ENCODE measurements around the gene KRT31. TPM values are rescaled to one million over a fixed set of nuclear protein-coding genes. Genes with fewer than 3 reads are reported as not detected.
"Not testable (repeated sequence)": the region's sequence is repeated elsewhere in the genome, so short reads cannot be mapped to it uniquely, and the experiment has no call there.

The KRT31 gene
- total RNA-seq, 1 experiment from 2014 or later, result not detected

DNA sequence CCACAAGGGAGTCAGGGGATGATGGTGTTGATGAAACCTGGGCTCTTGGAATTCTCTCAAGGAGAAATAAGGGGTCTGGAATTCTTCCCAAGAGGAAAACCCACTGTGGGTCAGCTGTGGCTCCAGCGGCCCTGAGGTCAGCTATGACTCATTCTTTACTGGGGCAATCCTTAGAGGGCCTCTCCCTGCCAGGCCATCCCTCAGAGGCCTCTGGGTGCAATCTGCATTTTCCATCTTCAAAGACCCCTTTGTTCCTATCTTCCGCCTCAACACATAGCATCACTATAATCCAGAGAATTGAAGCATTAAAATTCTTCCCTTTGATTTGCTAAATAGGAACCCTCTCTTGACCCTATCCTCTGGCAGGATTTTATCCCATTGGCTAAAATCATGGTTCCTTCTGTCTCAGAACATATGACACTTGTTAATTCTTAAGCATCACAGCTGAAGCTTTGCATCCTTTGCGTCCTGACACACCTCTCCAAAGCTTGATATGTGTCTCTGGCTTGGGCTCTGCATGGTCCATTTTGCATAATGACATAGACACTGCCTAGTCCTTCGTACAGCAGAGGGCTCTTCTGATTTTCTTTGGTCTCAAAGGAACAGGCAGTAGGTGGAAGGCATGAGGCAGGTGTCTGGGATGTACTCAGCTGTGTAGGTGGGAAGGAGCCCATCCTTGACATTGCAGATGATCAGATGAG, 31.3 kb upstream of the KRT31 start:
- Histone ChIP-seq H3K9me3 (replicated peaks) (no peaks in the 10 kb centered on the region), H3K27me3 (replicated peaks) (no peaks in the 10 kb centered on the region), H3K4me1 (replicated peaks) (no peaks in the 10 kb centered on the region), H3K27ac (no peak overlapping the region), H3K4me3 (no peak overlapping the region), H3K36me3 (no peaks in the 10 kb centered on the region)
- no peak for DNase-seq (ENCODE audit: low read depth in 1 of 2, low spot score in 2 of 2)

- H3K27me3 ChIP-seq (replicated peaks), result no peaks in the 10 kb centered on the region
- no peaks in the 10 kb centered on the region for H3K9me3 ChIP-seq (replicated peaks)
- no peaks in the 10 kb centered on the region; the same call in 1 of the 2 replicates for H3K4me1 ChIP-seq (replicated peaks)
- no peak within 1 kb of the TSS for H3K27ac ChIP-seq
- no peak for DNase-seq (ENCODE audit: low read depth in 1 of 2, low spot score in 2 of 2)
- H3K36me3 ChIP-seq, result no peaks in the 10 kb centered on the region
- no peak within 1 kb of the TSS for H3K4me3 ChIP-seq
Observed at GRCh38 chr17:41424111-41424635, 26.8 kb upstream of the KRT31 start, which contains the start of gene KRT37. TSS of gene KRT37 (minus strand) at chr17:41424585. CDS start at chr17:41424523, 62 bp downstream.

- H3K27me3 ChIP-seq (replicated peaks); H3K4me1 ChIP-seq (replicated peaks); H3K9me3 ChIP-seq (replicated peaks); H3K4me3 ChIP-seq; DNase-seq (ENCODE audit: low read depth in 1 of 2, low spot score in 2 of 2); H3K36me3 ChIP-seq; H3K27ac ChIP-seq: not testable (repeated sequence)
Observed at GRCh38 chr17:41422586-41422985, 25.2 kb upstream of the KRT31 start.

DNA sequence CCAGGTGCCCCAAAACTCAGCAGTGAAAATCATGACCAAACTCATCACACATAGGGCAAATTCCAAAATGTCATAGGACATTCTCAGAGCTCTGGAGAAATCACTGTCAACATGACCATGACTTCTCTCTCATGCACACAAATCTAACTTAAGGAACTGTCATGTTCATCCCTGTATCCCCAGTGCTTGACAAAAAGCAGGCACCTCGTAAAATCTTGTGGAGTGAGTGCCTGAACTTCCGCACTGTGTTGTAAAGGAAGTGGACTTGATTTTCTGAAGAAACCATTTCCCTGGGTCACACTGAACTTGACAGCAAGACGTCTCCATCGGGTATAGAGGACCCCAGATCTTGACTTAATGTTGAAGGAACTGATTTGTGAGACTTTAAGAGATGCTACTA, 24.2 kb upstream of the KRT31 start:
- Histone ChIP-seq H3K4me1 (replicated peaks) (peaks cover 13% of the 10 kb centered on the region), H3K9me3 (replicated peaks) (no peaks in the 10 kb centered on the region), H3K27me3 (replicated peaks) (no peaks in the 10 kb centered on the region), H3K36me3 (no peaks in the 10 kb centered on the region), H3K27ac (no peak overlapping the region), H3K4me3 (no peak overlapping the region)
- no peak for DNase-seq (ENCODE audit: low read depth in 1 of 2, low spot score in 2 of 2)

GRCh38 chr17:41421116-41421515, 23.7 kb upstream of the KRT31 start:
- Histone ChIP-seq H3K27me3 (replicated peaks) (no peaks in the 10 kb centered on the region), H3K27ac (no peak overlapping the region), H3K4me3 (no peak overlapping the region), H3K4me1 (replicated peaks) (peaks cover 18% of the 10 kb centered on the region), H3K9me3 (replicated peaks) (no peaks in the 10 kb centered on the region), H3K36me3 (no peaks in the 10 kb centered on the region)
- DNase-seq (ENCODE audit: low read depth in 1 of 2, low spot score in 2 of 2), result no peak

- H3K4me1 ChIP-seq (replicated peaks), result peaks cover 28% of the 10 kb centered on the region
- DNase-seq (ENCODE audit: low read depth in 1 of 2, low spot score in 2 of 2), result no peak
Observed at GRCh38 chr17:41420134-41420533, 22.7 kb upstream of the KRT31 start.

GRCh38 chr17:41419716-41420115, 22.3 kb upstream of the KRT31 start:
- Histone ChIP-seq H3K27ac (no peak overlapping the region), H3K9me3 (replicated peaks) (no peaks in the 10 kb centered on the region), H3K36me3 (no peaks in the 10 kb centered on the region), H3K4me3 (no peak overlapping the region), H3K27me3 (replicated peaks) (no peaks in the 10 kb centered on the region), H3K4me1 (replicated peaks) (peaks cover 32% of the 10 kb centered on the region)
- no peak for DNase-seq (ENCODE audit: low read depth in 1 of 2, low spot score in 2 of 2)

More at GRCh38 chr17:41420134-41420533, 22.7 kb upstream of the KRT31 start:
- Histone ChIP-seq H3K27me3 (replicated peaks) (no peaks in the 10 kb centered on the region), H3K9me3 (replicated peaks) (no peaks in the 10 kb centered on the region), H3K36me3 (no peaks in the 10 kb centered on the region), H3K4me3 (no peak overlapping the region), H3K27ac (no peak overlapping the region)

GRCh38 chr17:41418116-41418860, 20.9 kb upstream of the KRT31 start:
- Histone ChIP-seq H3K4me1 (replicated peaks) (peaks cover 47% of the 10 kb centered on the region), H3K36me3 (no peaks in the 10 kb centered on the region), H3K27ac (no peak overlapping the region), H3K27me3 (replicated peaks) (no peaks in the 10 kb centered on the region), H3K9me3 (replicated peaks) (no peaks in the 10 kb centered on the region), H3K4me3 (no peak overlapping the region)
- DNase-seq (ENCODE audit: low read depth in 1 of 2, low spot score in 2 of 2), result no peak

GRCh38 chr17:41417576-41418015, 20.2 kb upstream of the KRT31 start:
- H3K27ac ChIP-seq, result no peak overlapping the region
- DNase-seq (ENCODE audit: low read depth in 1 of 2, low spot score in 2 of 2), result peak in 1 of 2 experiments; percentile 11

GRCh38 chr17:41417127-41417526, 19.7 kb upstream of the KRT31 start:
- H3K4me3 ChIP-seq, result no peak overlapping the region
- H3K9me3 ChIP-seq (replicated peaks), result no peaks in the 10 kb centered on the region
- DNase-seq (ENCODE audit: low read depth in 1 of 2, low spot score in 2 of 2), result peak in 1 of 2 experiments; percentile 9
- H3K36me3 ChIP-seq, result no peaks in the 10 kb centered on the region
- H3K27ac ChIP-seq, result peak overlapping the region; percentile 58
- H3K27me3 ChIP-seq (replicated peaks), result no peaks in the 10 kb centered on the region
- H3K4me1 ChIP-seq (replicated peaks), result peaks cover 50% of the 10 kb centered on the region

More at GRCh38 chr17:41417576-41418015, 20.2 kb upstream of the KRT31 start:
- no peak overlapping the region for H3K4me3 ChIP-seq
- peaks cover 50% of the 10 kb centered on the region for H3K4me1 ChIP-seq (replicated peaks)
- H3K9me3 ChIP-seq (replicated peaks), result no peaks in the 10 kb centered on the region
- no peaks in the 10 kb centered on the region for H3K36me3 ChIP-seq
- H3K27me3 ChIP-seq (replicated peaks), result no peaks in the 10 kb centered on the region

- DNase-seq (ENCODE audit: low read depth in 1 of 2, low spot score in 2 of 2), result no peak
- H3K27ac ChIP-seq, result peak overlapping the region; percentile 58
- no peaks in the 10 kb centered on the region for H3K36me3 ChIP-seq
- H3K9me3 ChIP-seq (replicated peaks), result no peaks in the 10 kb centered on the region
- no peaks in the 10 kb centered on the region for H3K27me3 ChIP-seq (replicated peaks)
- H3K4me3 ChIP-seq, result no peak overlapping the region
- peaks cover 50% of the 10 kb centered on the region for H3K4me1 ChIP-seq (replicated peaks)
Observed at GRCh38 chr17:41416479-41416878, 19.1 kb upstream of the KRT31 start.

- DNase-seq (ENCODE audit: low read depth in 1 of 2, low spot score in 2 of 2), result peak; percentile 52 to 70
- H3K9me3 ChIP-seq (replicated peaks), result no peaks in the 10 kb centered on the region
- no peaks in the 10 kb centered on the region for H3K27me3 ChIP-seq (replicated peaks)
- H3K27ac ChIP-seq, result peak overlapping the region; percentile 58
- peaks cover 50% of the 10 kb centered on the region for H3K4me1 ChIP-seq (replicated peaks)
- H3K4me3 ChIP-seq, result no peak overlapping the region
- H3K36me3 ChIP-seq, result no peaks in the 10 kb centered on the region
Observed at GRCh38 chr17:41415833-41416335, 18.5 kb upstream of the KRT31 start.

DNA sequence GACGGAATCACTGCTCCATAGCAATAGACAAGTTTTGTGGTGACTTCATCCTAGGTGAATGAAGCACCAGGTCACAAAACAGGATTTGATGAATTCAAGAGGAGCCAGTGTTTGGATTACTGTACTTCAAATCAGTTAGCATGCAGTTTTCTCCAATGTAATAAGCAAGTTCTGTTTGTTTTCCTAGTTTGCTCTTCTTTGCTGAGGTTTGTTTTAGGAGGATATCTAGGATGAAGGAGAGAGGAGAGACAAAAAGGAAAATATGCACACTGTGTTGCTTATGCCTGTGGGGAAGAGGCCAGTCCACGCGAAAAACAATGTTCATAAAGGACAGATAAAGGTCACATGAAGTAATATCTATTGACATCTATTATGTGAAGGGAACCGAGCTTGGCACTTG, 18.0 kb upstream of the KRT31 start:
- H3K4me3 ChIP-seq, result no peak overlapping the region
- H3K9me3 ChIP-seq (replicated peaks), result no peaks in the 10 kb centered on the region
- peak overlapping the region; percentile 58 for H3K27ac ChIP-seq
- H3K36me3 ChIP-seq, result no peaks in the 10 kb centered on the region
- peak in 1 of 2 experiments; percentile 63 for DNase-seq (ENCODE audit: low read depth in 1 of 2, low spot score in 2 of 2)
- H3K27me3 ChIP-seq (replicated peaks), result no peaks in the 10 kb centered on the region
- peaks cover 50% of the 10 kb centered on the region for H3K4me1 ChIP-seq (replicated peaks)

GRCh38 chr17:41413982-41414381, 16.6 kb upstream of the KRT31 start:
- DNase-seq (ENCODE audit: low read depth in 1 of 2, low spot score in 2 of 2), result no peak

More at GRCh38 chr17:41413982-41414381, 16.6 kb upstream of the KRT31 start:
- no peaks in the 10 kb centered on the region for H3K9me3 ChIP-seq (replicated peaks)
- H3K36me3 ChIP-seq, result no peaks in the 10 kb centered on the region
- H3K4me1 ChIP-seq (replicated peaks), result peaks cover 50% of the 10 kb centered on the region
- no peak overlapping the region for H3K27ac ChIP-seq
- no peak overlapping the region for H3K4me3 ChIP-seq
- no peaks in the 10 kb centered on the region for H3K27me3 ChIP-seq (replicated peaks)

All from SJSA1 (cell line).